NCI-H526 treated with DMSO at 0.1 percent for 48 hours (cell line): ENCODE data around the gene EPHA5.

Experiments
- DNase-seq: peaks from one replicate; lab custom pipeline; 2025; lab: John Stamatoyannopoulos, UW

Gene EPHA5

DNA sequence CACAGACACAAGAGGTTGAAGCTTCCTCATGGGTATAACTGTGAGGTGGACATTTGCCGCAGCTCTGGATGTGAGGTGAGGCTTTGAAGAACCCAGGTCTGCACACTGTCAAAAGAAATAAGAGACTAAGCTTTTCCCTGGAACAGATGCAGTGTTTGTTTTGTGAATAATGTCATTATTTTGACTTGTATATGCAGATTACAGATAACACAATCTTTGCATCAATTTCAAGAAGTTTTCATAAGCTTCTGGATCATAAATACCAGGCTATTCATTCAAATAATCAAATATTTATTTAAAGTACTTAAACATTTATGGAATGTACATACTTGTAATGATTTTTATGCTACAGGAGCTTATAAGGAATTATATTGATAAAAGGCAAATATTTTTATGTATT lies 174.8 kb downstream of the EPHA5 start:
- no peak for DNase-seq

DNA sequence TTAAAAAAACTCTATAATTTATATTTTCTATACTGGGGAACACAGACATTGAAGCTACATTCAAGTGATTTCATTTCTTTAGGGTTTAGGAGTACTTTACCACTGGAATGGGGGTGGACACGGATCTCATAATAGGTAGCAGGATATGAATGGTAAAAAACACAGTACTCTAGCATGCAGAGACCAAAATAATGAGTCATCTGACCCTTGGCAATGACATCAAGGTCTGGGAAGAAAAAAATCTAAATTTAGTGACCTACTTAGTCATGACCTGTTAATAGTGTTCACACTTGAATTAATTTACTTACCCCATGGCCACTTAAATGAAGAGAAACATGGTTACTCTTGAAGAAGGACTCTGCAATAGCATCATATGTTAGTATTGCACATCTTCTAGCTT lies 187.9 kb downstream of the EPHA5 start:
- DNase-seq = no peak

DNA sequence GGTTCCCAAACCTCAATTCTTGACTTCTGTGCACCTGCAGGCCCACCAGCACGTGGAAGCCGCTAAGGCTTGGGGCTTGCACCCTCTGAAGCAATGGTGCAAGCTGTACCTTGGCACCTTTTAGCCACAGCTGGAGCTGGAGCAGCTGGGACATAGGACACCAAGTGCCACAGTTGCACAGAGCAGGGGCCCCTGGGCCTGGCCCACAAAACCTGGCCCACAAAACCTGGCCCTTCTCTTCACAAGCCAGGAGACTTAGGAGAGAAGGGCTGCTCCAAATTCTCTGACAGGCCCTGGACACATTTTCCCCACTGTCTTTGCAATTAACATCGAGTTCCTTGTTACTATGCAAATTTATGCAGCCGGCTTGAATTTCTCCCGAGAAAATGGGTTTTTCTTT lies 197.8 kb downstream of the EPHA5 start:
- DNase-seq = no peak

DNA sequence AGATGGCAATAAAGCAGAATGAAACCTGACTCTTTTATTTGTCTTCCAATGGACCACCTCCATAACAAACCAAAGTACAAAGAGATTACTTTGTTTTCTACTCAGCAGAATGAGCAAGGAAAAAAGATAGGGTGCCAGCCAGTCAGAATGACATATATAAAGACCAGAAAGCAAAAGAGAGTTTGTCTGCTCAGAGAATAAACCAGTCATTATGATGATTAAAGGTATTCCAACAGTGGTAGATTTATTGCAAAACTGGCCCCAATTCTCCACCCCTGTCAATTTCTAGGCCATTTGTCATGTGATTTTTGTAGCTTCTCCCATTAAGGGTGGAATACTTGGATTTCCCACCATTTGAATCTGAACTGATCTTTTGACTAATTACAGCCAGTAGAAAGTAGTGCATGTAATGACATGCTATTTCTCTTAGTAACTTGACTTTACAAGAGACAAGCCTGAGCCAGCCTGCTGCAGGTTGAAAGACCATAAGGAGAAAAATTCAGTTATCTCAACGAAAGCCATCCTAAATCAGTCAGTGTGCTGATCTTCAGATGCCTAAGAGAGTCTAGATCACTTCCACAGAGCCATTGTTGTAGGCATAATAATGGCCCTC lies 203.1 kb downstream of the EPHA5 start:
- no peak for DNase-seq

DNA sequence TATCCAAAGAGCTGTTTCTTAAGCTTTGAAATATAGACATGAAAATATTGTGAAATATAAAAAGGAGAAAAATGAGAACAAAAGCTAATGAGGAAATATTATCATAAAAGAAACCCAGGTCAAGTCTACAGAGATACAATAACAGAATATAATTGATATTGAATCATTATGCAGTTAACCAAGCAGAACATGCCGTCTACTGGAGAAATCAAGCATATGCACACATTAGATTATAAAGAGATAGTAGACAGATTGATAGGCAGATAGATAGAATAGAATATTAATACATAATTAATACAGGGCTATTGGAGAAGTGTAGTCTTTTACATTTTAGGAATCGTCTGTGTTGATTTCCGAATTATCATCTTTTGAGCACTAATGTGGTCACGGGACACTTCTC lies 208.5 kb downstream of the EPHA5 start:
- DNase-seq = no peak

DNA sequence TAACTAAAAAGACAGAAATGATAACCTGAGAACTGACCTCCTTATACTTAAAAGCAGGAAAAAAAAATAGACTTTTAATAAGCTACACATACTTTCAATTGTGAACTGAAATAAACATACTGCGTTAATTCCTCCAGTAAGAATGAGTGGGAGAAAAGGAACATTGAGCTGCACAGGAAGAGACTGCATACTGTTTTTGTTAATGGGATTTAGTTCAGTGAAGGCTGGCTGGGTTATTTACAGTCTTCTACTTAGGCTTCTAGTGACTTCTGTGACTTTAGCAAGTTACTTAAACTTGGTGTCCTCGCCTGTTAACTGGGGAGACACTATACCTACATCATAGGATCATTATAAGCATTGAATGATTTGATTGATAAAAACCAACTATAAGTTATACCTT lies 213.3 kb downstream of the EPHA5 start:
- no peak for DNase-seq

DNA sequence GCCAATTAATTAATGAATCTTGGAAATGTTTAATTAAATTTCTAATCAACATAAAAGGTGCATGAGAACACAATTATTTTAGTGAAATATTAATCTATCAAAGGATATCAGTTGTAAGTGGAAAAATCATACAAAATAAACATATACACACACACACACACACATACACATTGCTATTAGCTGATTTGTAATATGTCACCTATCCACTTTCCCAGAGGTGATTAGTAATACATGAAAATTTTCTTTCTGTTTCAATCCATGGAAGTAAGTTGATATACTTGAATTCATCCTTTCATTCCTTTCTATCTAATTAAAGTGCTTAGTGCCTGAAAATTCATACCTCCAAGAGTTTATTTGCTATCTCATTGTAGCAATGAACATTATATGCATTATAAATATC lies 213.7 kb downstream of the EPHA5 start:
- DNase-seq = no peak

DNA sequence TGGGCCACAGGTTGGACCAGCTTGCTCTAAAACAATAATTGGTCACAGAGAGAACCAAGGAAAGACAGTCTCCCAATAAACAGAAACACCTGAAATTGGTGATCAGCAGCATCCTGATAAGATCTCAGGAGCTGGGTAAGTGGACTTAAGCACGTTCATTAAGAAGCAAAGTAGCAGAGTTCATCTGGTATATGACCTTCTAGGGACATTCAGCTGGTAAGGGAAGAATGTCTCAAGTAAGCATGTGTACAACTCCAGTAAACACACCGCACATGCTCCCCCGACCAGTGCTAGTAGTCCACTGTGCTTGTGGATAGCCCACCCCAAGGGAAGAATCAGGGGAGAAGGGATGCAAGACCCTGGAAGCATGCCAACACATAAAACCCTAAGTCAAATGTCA lies 216.9 kb downstream of the EPHA5 start:
- no peak for DNase-seq

DNA sequence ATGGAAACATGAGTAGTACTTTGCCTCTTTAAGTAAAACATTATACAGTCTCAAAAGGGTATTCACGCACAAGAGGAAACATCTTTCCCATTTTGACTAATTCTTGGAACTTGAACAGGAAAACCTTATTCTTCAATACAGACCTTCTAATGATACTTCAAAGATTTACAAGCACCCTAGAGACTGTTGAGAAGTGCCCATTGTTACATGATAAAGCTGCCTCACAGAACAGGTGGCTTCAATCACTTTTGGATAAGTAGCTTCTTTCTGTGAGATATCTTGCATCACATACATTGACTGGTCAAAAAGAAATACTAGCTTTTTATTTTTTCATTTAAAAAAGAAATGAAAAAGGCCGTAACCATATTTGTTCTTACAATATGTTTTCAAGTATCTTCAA lies 219.4 kb downstream of the EPHA5 start:
- DNase-seq = no peak

DNA sequence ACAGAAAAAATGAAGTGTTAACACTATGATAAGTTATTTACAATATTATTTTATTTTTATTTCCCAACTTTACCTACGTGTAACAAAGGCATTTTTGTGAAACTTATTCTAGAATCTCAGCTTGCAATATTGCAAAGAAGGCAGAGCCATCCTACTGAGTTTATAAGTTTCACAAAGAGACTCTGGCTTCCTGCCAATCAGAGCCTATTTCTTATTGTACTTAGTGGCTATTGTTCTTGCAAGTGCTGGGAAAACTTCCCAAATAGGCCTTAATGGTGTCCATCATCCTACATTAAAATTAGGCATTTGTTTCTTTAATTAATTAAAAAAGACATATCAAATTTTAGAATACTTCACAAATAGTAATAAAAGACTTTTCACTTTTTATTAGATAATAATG lies 233.2 kb downstream of the EPHA5 start:
- DNase-seq = no peak

DNA sequence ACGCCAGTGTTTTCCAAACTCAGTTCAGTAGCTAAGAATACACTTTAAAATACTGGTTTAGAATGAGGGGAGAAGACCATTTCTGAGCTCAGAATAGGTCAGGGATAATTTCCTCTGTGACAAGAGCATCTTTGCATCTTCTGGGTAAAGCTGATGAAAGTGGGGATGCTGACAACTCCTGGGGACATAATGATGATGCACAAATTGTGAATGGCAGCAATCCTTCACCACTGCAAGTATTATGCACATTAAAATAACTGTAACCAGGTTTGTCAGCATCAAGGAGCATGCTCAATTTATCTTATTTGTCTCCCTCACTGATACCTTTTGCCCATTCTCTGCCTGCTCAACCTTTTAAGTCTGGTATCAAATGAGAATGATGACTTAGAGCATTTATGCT lies 248.2 kb downstream of the EPHA5 start:
- DNase-seq = no peak

DNA sequence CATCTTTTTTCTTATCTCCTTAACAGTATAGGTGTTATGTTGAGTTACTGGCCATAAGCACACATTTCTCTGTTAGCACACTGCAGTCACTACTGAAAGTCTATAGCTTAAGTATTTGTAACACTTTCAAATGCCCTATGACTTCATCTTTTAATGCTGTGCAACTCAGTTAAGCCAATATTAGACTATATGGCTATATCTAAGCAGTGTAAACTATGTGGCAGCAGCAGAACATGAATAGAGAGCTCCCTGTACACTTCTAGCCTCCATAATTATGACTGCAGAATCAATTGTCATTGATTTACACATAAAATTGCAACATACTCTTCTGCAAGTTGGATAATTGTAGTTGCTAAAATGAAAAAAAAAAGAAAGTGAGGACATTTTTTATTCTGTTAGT lies 250.3 kb downstream of the EPHA5 start:
- DNase-seq = no peak

DNA sequence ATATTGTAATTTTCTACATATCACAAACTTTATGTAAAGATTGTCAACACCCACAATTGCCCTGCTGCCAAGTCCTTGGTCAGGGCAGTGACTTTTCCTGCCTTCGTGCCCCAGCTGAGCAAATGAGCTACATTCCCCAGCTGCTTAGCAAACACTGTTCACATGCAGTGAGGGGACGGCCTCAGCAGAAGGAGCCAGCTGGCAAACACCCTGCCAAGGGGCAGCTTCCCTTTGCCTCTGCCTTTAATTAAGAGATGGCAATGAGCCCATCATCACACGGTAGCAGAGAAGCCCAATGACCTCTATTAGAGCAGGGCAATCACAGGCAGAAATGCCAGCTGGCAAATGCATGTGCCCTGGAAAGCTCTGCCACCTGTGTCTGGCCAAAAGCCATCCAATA lies 253.4 kb downstream of the EPHA5 start:
- no peak for DNase-seq

DNA sequence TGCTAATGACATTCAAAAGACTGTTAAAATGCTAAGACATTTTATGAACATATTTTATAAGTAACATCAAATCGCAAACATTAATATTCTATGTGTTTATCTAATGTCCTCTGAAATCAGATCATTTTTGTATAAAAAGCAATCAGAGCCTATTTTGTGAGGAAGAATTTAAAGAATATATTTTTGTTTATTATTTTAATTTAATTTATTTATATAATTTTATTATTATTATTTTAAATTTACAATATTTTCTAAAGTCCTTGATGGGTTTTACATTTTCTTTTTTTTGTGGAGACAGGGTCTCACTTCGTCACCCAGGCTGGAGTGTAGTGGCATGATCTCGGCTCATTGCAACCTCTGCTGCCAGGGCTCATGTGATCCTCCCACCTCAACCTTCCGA lies 262.8 kb downstream of the EPHA5 start:
- DNase-seq = no peak

DNA sequence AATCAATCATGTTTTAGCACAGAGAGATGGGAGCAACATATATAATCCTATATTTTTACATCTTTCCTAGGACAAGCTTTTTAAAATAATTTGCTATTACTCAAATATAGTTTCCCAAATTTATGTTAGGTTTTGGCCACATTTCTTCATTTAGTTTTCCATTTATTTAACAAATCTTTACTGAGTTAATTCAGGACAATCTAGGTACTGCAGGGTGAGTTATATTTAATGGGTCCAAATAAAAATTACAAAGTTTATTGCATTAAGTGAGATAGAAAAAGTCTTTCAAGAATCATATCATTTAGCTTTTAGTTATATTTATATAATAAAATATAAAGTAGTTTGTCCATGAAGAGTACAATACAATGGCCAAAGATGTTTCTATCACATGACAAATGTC lies 269.2 kb downstream of the EPHA5 start:
- DNase-seq = no peak

DNA sequence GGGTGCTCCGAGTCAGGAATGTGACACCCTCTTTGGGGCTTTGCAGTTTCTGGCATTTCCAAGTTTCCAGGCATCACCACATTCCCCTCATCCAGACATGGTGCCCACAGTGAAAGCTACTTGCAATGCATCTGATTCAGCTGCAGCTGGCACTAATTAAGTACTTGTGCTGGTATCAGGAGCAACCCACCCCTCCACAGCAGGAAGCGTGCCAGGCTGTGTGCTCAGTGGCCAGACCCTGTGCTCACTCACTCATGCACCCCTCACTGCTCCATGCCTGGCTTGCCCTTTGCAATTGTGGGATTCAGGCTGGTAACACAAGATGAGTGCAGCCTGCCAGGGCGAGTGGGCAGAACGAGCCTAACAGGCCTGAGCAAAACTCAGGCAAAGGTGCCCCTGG lies 271.2 kb downstream of the EPHA5 start:
- DNase-seq = no peak

DNA sequence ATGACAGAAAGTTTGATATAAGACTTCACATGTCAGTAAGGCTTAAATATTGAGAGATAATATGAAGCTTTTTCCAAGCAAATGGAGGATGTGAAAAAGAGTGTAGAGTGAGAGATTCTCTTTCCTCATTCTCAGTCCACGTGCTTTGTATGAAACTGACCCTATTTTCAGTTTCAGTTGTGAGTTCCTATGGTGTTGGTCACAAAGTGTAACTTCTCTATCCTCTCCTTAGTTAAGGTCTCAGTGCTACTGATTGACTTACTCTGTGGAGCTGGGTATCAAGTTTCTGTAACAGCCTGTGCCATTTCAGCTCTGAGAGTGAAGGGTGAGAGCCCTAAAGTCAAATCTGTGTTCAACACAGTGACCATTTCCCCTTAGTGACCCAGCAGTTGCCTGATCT lies 277.2 kb downstream of the EPHA5 start:
- DNase-seq = no peak

DNA sequence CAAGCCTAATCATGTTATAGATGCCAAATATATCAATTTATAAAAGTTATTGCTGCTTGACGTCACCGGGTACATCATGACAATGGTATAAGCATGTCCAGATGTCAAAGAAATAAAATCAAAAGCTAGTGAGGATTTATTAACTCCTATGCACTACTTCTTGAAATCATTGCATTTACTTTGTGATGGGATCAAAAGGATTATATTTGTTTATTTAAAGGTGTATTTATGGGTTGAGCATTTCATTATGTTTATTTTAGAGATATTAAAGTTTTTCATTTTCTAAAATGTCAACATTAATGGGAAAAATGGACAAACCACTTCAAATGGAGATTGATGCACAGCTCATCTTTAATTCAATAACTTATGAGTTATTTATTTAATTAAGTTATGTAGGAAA lies 277.8 kb downstream of the EPHA5 start:
- no peak for DNase-seq

DNA sequence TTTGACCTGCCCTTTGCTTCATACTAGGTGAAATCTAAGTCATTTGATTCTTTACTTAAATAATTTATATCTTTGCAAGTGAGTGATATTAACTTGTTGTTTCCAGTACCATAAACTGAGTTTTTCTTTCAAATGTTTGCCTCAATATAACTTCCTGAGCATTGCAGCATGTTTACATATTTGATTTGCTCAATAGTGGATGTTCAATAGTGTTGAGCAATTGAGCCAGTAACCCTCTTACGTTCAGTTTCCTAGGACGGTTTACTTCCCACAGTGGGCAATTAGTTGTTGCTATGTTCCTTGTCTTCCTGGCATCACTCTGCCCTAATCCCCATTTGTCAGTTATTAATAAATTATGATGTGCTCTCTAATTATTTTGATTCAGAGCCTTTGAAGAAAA lies 278.5 kb downstream of the EPHA5 start:
- no peak for DNase-seq

DNA sequence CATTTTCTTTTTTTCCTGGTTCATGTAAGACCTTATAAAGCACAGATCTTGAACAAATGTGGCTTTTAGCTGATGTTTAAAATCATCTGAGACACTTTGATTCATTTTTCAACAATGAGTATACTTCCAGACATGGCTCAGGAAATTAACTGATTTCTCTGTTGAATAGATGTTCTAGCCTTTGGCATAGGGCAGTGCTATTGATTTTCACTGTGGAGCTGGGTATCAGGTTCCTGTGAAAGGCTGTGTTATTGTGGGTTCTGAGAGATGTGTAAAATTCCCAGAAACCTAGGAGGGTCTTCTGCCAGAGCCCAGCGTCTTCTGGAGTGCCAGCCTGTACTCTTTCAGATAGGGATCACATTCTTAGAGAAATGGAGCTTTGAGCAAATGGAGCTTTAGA lies 278.9 kb downstream of the EPHA5 start:
- DNase-seq = no peak

DNA sequence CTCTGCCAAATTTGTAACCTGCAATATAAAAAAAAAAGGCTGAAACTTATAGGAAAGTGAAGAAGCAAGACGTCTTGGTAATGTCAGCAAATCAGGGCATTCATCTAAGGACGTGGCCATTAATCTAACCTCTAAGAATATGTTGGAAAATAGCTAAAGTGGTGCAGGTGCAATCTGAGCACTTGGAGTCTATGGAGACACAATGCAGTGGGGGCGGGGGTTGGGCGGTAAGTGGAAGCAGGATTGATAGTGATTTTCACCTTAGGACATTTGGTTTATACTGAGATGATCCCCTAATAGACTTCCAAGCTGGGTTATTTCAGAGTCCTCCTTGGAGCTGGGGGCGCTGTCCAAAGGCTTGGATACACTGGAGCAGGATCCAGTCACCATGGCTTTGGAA lies 283.4 kb downstream of the EPHA5 start:
- no peak for DNase-seq

DNA sequence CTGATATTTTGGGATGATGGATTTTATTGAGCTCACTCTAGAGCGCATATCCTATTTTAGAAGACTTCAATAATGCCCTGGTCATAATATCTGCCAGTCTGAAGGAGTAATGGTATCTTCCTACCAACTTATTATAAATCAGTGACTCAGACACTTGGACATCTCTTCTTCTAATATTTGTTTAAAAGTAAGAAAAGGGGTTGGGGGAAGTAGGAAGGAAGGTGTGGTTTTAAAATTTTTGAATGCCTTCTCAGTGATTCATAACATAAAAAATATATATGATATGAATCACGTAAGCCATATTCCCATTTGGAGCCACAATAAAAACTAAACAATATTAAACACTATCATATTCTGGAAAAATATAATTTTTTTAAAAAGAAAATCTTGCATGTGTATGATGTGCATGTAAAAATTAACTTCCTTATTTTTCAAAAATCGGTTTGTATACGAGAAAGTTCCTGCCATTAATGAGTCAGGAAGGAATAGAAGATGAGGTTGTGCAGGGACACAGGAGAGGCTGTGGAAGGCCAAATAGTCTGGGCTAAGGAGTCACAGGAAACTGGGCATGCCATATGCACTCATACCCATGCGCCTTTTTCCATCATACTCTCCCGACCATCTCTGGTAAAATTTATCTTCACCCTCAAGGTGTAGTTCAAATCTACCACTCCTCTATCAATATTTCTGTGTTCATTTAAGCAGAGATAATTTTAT lies 286.5 kb downstream of the EPHA5 start:
- no peak for DNase-seq

DNA sequence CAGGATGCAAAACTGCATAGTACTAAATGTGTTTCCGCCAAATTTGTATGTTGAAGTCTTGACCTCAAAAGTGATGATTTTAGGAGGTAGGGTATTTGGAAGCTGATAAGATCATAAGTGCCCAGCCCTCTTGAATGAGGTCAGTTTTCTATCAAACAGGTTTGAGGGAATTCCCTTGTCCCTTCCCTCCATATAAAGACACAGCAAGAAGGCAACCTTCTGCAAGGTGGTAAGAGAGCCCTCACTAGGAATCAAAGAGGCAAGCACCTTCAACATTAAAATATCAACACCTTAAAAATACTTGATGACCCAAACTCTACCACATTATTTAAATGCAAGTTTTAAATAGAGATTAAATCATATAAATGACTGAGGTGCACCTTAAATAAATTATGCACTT lies 288.6 kb downstream of the EPHA5 start:
- DNase-seq = no peak

DNA sequence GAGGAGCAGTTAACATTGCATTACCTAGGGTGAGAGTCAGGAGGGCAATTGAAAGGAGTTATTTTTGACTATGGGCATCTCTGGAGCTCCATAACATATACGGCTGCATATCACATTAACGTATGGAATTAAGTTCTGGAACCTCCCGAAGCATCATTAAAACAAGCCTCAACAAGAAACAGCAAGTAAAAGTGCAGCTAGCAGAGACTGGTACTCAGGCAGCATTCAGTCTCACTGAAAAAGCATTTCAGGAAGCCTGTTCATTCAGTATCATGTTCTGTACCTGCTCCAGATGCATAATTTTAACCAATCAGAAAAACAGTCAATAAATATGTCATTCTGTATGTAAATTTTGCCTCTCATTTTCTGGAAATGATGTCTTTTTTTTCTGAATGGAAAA lies 299.6 kb downstream of the EPHA5 start:
- no peak for DNase-seq
